ENCODE data around the gene HTD2. TPM values are rescaled to one million over a fixed set of nuclear protein-coding genes. Genes with fewer than 3 reads are reported as not detected.
"Not testable (repeated sequence)": the region's sequence is repeated elsewhere in the genome, so short reads cannot be mapped to it uniquely, and the experiment has no call there.

The HTD2 gene
- total RNA-seq, 3 donors from 2014 or later = 10.6 to 19.6 (median 11.1) TPM

DNA sequence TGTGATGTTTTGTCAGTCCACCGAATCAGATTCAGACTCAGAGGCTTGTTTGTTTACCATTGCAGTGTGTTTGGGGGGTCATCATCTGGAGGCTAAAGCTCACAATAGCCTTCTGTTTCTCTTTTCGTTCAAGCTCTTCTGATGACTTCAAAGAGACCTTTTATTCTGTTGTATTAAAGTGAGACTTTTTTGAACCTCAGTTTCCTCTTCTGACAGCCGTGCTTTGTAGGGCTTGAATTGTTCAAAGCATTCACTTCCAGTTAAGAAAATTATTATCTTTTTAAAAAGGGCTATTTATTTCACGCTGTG is 27.6 kb downstream of the HTD2 start:
- no peak for DNase-seq (ENCODE audit: low spot score in 2 of 2)
- H3K27me3 ChIP-seq = no peaks in the 10 kb centered on the region
- H3K27ac ChIP-seq = peak overlapping the region in 1 of 2 donors; percentile 21
- H3K36me3 ChIP-seq = no peaks in the 10 kb centered on the region
- TF ChIP-seq POLR2A (IDR thresholded peaks at IDR 0.05) (no peak), POLR2AphosphoS5 (IDR thresholded peaks at IDR 0.05) (no peak)
- TF ChIP-seq, protein P1, sequence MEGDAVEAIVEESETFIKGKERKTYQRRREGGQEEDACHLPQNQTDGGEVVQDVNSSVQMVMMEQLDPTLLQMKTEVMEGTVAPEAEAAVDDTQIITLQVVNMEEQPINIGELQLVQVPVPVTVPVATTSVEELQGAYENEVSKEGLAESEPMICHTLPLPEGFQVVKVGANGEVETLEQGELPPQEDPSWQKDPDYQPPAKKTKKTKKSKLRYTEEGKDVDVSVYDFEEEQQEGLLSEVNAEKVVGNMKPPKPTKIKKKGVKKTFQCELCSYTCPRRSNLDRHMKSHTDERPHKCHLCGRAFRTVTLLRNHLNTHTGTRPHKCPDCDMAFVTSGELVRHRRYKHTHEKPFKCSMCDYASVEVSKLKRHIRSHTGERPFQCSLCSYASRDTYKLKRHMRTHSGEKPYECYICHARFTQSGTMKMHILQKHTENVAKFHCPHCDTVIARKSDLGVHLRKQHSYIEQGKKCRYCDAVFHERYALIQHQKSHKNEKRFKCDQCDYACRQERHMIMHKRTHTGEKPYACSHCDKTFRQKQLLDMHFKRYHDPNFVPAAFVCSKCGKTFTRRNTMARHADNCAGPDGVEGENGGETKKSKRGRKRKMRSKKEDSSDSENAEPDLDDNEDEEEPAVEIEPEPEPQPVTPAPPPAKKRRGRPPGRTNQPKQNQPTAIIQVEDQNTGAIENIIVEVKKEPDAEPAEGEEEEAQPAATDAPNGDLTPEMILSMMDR (IDR thresholded peaks at IDR 0.05) = no peak
- H3K4me1 ChIP-seq = peaks cover 0 to 7% of the 10 kb centered on the region in 2 donors
- H3K4me3 ChIP-seq = peak overlapping the region; percentile 85 to 91 (median 86)
- no peaks in the 10 kb centered on the region for H3K9me3 ChIP-seq
- intact Hi-C loops (cut with DNase I; ENCODE audit: low total_unique reads) = loop anchor here (5.0 kb wide), 1 partner anchor 78 kb away; no protein-coding TSS in a partner anchor

- no peak for DNase-seq (ENCODE audit: low spot score in 2 of 2)
- TF ChIP-seq POLR2A (IDR thresholded peaks at IDR 0.05) = no peak
- TF ChIP-seq, protein P1 (IDR thresholded peaks at IDR 0.05) = no peak
- no peak for TF ChIP-seq POLR2AphosphoS5 (IDR thresholded peaks at IDR 0.05)
- peak overlapping the region in 2 of 3 donors; percentile 85 to 91 for H3K4me3 ChIP-seq
- H3K27me3 ChIP-seq = no peaks in the 10 kb centered on the region
- peaks cover 0 to 7% of the 10 kb centered on the region in 2 donors for H3K4me1 ChIP-seq
- intact Hi-C loops (cut with DNase I; ENCODE audit: low total_unique reads) = loop anchor here (5.0 kb wide), 1 partner anchor 78 kb away; no protein-coding TSS in a partner anchor
- no peaks in the 10 kb centered on the region for H3K36me3 ChIP-seq
- no peak overlapping the region for H3K27ac ChIP-seq
- no peaks in the 10 kb centered on the region for H3K9me3 ChIP-seq
Observed at GRCh38 chr3:58334506-58334884, 28.2 kb downstream of the HTD2 start.

GRCh38 chr3:58335652-58335947 is 29.3 kb downstream of the HTD2 start:
- no peaks in the 10 kb centered on the region for H3K9me3 ChIP-seq
- TF ChIP-seq POLR2A (IDR thresholded peaks at IDR 0.05) (no peak), POLR2AphosphoS5 (IDR thresholded peaks at IDR 0.05) (no peak)
- TF ChIP-seq, protein P1 (IDR thresholded peaks at IDR 0.05) = no peak
- H3K27ac ChIP-seq = peak overlapping the region; percentile 11 to 62
- peak overlapping the region in 1 of 3 donors; percentile 91 for H3K4me3 ChIP-seq
- intact Hi-C loops (cut with DNase I; ENCODE audit: low total_unique reads) = no loop called here
- H3K27me3 ChIP-seq = no peaks in the 10 kb centered on the region
- H3K4me1 ChIP-seq = peaks cover 0 to 7% of the 10 kb centered on the region in 2 donors
- DNase-seq (ENCODE audit: low spot score in 2 of 2) = no peak
- no peaks in the 10 kb centered on the region for H3K36me3 ChIP-seq

DNA sequence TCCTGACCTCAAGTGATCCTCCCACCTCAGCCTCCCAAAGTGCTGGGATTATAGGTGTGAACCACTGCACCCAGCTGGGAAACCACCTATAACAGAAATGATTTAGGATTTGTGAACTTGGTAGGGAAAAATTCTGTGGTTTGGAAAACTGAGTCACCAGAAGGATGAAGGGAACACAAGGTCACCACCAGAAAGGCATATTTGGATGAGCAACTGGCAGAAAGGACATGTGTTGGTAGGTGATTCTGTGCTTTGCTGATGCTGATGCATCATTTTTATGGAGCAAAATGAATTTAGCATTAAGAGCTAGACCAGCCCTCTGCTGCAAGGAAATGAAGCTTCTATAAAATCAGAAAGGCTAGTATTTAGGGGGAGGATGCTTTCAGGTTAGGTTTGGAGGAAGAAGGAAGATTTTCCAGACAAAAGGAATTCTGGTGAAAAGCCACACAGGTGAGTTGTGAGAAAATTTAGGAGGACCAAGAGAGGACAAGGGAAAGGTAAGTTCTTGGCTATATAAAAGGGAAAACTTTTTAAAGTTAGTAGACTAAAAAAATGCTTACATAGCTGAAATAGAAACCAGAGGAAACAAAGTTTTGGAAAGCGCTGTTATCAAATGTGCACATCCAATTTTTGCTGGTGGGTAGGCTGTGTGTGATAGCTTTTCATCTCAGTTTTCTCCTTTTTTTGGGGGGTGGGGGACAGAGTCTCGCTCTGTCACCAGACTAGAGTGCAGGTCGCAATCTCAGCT is 30.0 kb downstream of the HTD2 start:
- intact Hi-C loops (cut with DNase I; ENCODE audit: low total_unique reads) = loop anchor here (2.0 kb wide), 1 partner anchor 28 kb away; no protein-coding TSS in a partner anchor
- Histone ChIP-seq H3K27ac (no peak overlapping the region), H3K9me3 (no peaks in the 10 kb centered on the region), H3K27me3 (no peaks in the 10 kb centered on the region), H3K36me3 (no peaks in the 10 kb centered on the region), H3K4me1 (peaks cover 0 to 7% of the 10 kb centered on the region in 2 donors), H3K4me3 (no peak overlapping the region)
- no peak for DNase-seq (ENCODE audit: low spot score in 2 of 2)
- TF ChIP-seq, protein P1 (IDR thresholded peaks at IDR 0.05) = no peak
- TF ChIP-seq POLR2AphosphoS5 (IDR thresholded peaks at IDR 0.05) = no peak
- no peak for TF ChIP-seq POLR2A (IDR thresholded peaks at IDR 0.05)

DNA sequence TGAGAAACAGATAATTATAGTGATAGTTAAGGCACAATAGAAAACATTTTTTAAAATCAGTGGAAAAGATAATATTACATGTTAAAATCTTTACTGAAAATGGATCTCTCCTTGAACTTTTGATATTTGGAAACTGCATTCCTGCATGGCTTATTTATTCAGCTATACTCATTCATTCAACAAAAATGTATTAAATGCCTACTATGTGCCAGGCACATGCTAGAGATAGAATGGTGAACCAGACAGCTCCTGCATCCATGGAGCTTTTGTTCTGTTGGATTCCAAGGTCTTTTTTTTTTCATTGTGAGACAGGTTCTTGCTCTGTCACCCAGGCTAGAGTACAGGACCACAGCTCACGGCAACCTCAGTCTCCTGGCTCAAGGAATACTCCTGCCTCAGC is 30.9 kb downstream of the HTD2 start:
- H3K36me3 ChIP-seq = no peaks in the 10 kb centered on the region
- TF ChIP-seq, protein P1 (IDR thresholded peaks at IDR 0.05) = no peak
- TF ChIP-seq POLR2AphosphoS5 (IDR thresholded peaks at IDR 0.05) = no peak
- TF ChIP-seq POLR2A (IDR thresholded peaks at IDR 0.05) = no peak
- intact Hi-C loops (cut with DNase I; ENCODE audit: low total_unique reads) = loop anchor here (2.0 kb wide), 1 partner anchor 28 kb away; no protein-coding TSS in a partner anchor
- H3K4me1 ChIP-seq = peaks cover 0 to 7% of the 10 kb centered on the region in 2 donors
- no peak overlapping the region for H3K27ac ChIP-seq
- H3K9me3 ChIP-seq = no peaks in the 10 kb centered on the region
- H3K27me3 ChIP-seq = no peaks in the 10 kb centered on the region
- H3K4me3 ChIP-seq = no peak overlapping the region
- DNase-seq (ENCODE audit: low spot score in 2 of 2) = no peak

GRCh38 chr3:58339146-58339545 is 32.8 kb downstream of the HTD2 start:
- H3K27me3 ChIP-seq; DNase-seq (ENCODE audit: low spot score in 2 of 2); H3K36me3 ChIP-seq; H3K27ac ChIP-seq; H3K4me3 ChIP-seq; H3K9me3 ChIP-seq; intact Hi-C loops (cut with DNase I; ENCODE audit: low total_unique reads); H3K4me1 ChIP-seq: not testable (repeated sequence)
